HG03460 (cell line): ENCODE results near the gene CPLX3.
"Not testable (repeated sequence)": the region's sequence is repeated elsewhere in the genome, so short reads cannot be mapped to it uniquely, and the experiment has no call there.

Experiments used
- ATAC-seq: cut with Tn5 transposase; IDR thresholded peaks from one replicate; pipeline ENCODE4 v1.9.1; 2021; ENCODE audit not compliant: unreplicated experiment

Gene CPLX3

GRCh38 chr15:74826364-74826819 lies at the start of gene CPLX3:
CPLX3 (plus strand) TSS chr15:74826627; CDS start chr15:74826704, 77 bp downstream.
- ATAC-seq, result no peak

GRCh38 chr15:74776821-74777768 lies 49.3 kb upstream of the CPLX3 start:
- peak; percentile 45 for ATAC-seq

GRCh38 chr15:74777769-74778598 lies 48.4 kb upstream of the CPLX3 start:
- peak; percentile 5 for ATAC-seq

GRCh38 chr15:74778599-74778970 lies 47.8 kb upstream of the CPLX3 start:
- no peak for ATAC-seq

- ATAC-seq, result no peak
These were observed 47.2 kb upstream of the CPLX3 start for GRCh38 chr15:74779162-74779648.

- no peak for ATAC-seq
These were observed 45.6 kb upstream of the CPLX3 start for GRCh38 chr15:74780523-74781430.

- peak; percentile 18 for ATAC-seq
These were observed 44.8 kb upstream of the CPLX3 start, which contains the start of gene CSK for GRCh38 chr15:74781431-74782258. CSK (plus strand) TSS chr15:74782080; CDS start chr15:74798298, 16,218 bp downstream.

- no peak for ATAC-seq
These were observed 44.0 kb upstream of the CPLX3 start for GRCh38 chr15:74782259-74783071.

- no peak for ATAC-seq
These were observed 43.2 kb upstream of the CPLX3 start for GRCh38 chr15:74783072-74783807.

- no peak for ATAC-seq
These were observed 42.6 kb upstream of the CPLX3 start for GRCh38 chr15:74783808-74784175.

GRCh38 chr15:74784426-74785193 lies 41.8 kb upstream of the CPLX3 start:
- ATAC-seq, result no peak

- no peak for ATAC-seq
These were observed 41.0 kb upstream of the CPLX3 start for GRCh38 chr15:74785194-74786032.

- ATAC-seq, result not testable (repeated sequence)
These were observed 40.3 kb upstream of the CPLX3 start for GRCh38 chr15:74786081-74786480.

- no peak for ATAC-seq
These were observed 39.8 kb upstream of the CPLX3 start for GRCh38 chr15:74786551-74787165.

GRCh38 chr15:74787251-74788041 lies 39.0 kb upstream of the CPLX3 start:
- ATAC-seq, result peak; percentile 42
